ENCODE results near the gene PSMA3.
A peak's percentile ranks its signal among the peaks of the same experiment; 100 is the strongest.
"Not testable (repeated sequence)": the region's sequence is repeated elsewhere in the genome, so short reads cannot be mapped to it uniquely, and the experiment has no call there.

The PSMA3 gene

GRCh38 chr14:58244556-58245387 lies at the start of gene PSMA3:
Gene PSMA3, plus strand, starts transcription at chr14:58244843. Its CDS starts 78 bp downstream, at chr14:58244921.
- peak; percentile 98 for DNase-seq (ENCODE audit: low spot score)

GRCh38 chr14:58196198-58196597 lies 48.4 kb upstream of the PSMA3 start:
- DNase-seq (ENCODE audit: low spot score): no peak

GRCh38 chr14:58198086-58198485 lies 46.6 kb upstream of the PSMA3 start:
- peak; percentile 40 for DNase-seq (ENCODE audit: low spot score)

DNA sequence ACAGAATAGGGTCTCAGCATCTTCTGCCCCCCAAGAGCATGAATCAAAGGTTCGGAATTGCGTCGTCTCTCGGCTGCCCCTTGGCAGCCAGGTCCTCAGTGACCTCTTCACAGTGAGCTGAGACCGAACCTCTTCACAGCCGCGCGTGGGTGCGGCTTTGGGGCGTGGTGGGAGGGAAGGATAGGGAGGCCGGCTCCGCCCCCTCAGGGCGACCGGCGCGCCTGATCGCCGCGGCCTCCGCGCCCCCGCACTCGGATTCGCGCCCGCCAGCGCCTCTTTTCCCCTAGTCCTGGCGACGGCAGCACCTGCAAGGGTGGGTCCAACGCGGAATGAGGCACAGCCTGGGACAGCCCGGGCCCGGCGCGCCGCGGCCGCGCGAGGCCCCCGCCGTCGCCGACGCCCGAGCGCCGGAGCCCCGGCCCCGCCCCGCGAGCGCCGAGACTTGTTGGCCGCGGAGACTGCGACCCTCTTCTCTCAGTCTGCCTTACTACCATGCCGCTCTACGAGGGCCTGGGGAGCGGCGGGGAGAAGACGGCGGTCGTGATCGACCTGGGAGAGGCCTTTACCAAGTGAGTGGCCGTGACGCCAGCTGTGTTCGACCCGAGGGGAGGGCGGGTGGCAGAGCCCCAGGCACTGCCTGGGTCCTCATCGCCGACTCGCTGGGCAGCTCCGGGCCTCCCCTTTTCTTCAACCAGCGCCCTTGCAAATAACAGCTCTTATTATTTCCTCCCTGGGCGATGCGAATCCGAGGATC lies 44.7 kb upstream of the PSMA3 start, which contains the start of gene ACTR10:
ACTR10 (plus strand) TSS at position 424 of the 754 bp plus-strand sequence; CDS start at position 493, 69 bp downstream.
- DNase-seq (ENCODE audit: low spot score): peak; percentile 88

DNA sequence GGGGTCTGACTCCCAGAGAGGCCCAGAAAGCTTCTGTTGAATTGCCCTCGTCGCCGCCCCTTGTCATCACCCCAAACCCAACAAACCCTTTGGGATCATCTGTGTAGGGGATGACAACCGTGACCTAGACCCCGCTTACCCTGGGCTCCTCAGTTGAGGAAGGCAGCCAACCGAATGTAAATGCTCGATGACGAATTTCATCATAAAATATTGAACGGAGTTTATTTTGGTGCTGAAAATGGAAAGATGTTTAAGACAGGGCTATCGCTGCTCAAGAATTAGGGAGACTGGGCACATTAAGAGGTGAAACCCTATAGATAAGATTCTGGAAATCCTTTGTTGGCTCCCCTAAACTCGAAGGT lies 44.2 kb upstream of the PSMA3 start:
- no peak for DNase-seq (ENCODE audit: low spot score)

DNA sequence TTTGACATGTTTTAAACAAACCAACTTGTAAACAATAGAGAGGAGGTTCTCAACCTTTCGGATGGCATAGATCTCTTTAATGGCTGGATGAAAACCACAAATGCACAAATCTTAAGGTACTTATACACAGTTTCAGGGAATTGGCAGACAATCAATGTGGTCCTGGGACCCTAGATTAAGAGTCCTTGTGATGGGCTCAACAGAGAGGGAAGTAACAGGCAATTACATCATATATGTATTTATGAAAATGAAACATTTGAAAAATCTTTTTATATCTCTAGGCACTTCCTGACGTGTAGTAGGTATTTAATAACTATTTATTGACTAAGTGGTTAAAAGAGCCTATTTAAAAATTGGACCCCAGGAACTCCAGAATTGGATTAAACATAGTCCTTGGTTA lies 43.8 kb upstream of the PSMA3 start:
- DNase-seq (ENCODE audit: low spot score): no peak

DNA sequence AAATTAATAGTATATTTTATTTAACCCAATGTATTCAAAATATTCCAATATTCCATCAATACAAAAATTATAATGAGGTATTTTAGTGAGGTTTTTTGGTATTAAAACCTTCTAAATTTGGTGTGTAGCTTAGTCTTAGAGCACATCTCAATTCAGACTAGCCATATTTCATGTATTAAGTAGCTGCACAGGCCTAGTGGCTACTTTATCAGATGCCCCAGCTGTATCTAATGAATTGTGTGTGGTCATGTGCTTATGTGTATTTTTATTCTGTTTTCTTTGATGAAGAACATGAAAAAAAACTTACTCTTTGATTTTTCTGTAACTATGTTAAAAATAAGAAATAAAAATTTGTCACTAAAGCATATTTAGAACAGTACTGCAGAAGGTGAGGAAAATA lies 31.5 kb upstream of the PSMA3 start:
- DNase-seq (ENCODE audit: low spot score): no peak

DNA sequence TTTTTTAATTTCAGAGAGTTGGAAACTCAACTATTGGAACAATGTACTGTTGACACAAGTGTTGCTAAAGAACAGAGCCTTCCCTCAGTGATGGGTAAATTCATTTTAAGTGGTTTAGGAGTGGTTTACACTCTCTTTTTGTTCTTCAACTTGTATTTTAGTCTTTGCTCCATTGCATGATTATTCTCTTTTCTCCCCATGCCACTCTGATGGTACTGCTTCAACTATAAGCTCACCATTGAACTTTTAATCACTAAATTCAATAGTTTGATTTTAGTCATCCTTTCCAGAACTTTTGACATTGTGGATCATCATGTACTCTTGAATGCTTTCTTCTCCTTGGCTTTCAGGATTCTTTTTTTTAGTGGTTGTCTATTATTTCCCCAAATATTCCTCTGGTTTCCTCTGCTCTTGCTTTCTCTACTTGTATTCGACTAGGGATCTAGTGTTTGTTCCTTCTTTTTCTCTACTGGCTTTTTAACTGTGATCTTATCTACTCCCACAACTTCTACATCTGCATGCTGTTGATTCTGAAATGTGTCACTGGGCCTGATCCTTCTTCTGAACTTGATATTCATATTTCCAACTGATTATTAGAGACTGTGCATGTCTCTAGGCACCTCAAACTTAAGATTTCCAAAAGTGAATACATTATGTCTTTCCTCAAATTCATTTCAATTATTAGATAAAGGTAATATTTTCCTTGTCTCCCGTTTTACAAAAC lies 29.3 kb upstream of the PSMA3 start:
- DNase-seq (ENCODE audit: low spot score): no peak

GRCh38 chr14:58216544-58216943 lies 28.1 kb upstream of the PSMA3 start:
- no peak for DNase-seq (ENCODE audit: low spot score)

GRCh38 chr14:58227096-58227819 lies 17.4 kb upstream of the PSMA3 start:
- DNase-seq (ENCODE audit: low spot score): no peak

- peak; percentile 54 for DNase-seq (ENCODE audit: low spot score)
Observed at GRCh38 chr14:58238252-58239243, 6.1 kb upstream of the PSMA3 start.

- peak; percentile 90 for DNase-seq (ENCODE audit: low spot score)
Observed at GRCh38 chr14:58239244-58240195, 5.1 kb upstream of the PSMA3 start.

DNA sequence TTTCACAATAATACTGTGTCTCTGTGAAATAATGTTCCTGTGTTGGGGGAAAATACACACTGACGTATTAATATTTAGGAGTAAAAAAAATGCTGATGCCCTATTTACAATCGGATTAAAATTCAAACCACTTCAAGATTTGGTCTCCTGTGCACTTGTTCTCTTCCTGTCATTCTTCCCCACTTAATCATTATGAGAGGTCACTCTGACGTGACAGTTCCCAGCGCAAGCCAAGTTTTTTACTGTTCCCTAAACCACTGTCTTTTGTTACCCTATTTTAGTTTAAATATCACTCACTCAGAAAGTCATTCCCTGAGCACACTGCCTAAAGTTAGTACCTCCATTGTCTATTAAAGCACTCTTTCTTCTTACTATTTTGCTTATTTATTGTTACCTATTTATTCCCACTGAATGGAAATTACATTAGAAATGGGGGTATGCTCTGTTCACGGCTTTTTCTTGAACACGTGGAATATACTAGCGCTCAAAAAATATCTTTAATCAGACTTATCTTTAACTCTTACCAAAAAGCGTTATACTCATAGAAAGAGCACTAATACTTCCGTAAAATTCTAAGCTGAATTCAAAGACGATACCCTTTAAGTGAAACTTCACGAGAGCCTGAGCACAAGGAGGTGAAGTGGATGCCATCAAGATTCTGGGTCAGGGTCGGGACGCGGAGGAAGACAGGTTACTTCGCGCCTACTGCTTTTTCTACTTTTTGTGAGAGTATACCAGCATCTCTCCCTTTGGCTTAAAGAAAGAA lies 670 bp upstream of the PSMA3 start:
- no peak for DNase-seq (ENCODE audit: low spot score)

GRCh38 chr14:58245562-58245961 lies 919 bp downstream of the PSMA3 start:
- no peak for DNase-seq (ENCODE audit: low spot score)

DNA sequence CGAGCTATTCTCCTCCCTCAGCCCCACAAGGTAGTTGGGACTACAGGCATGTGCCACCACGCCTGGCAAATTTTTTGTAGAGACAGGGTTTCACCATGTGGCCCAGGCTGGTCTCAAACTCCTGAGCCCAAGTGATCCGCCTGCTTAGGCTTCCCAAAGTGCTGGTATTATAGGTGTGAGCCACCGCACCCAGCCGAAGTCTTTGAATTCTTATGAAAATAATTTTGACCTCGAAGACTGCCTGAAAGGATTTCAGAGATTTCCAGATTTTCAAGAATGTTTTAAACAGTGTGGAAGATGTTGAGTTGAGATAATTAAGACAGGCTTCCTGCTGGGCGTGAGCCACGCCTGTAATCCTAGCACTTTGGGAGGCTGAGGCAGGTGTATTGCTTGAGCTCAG lies 5.0 kb downstream of the PSMA3 start:
- no peak for DNase-seq (ENCODE audit: low spot score)

- no peak for DNase-seq (ENCODE audit: low spot score)
Observed at GRCh38 chr14:58258156-58258555, 13.5 kb downstream of the PSMA3 start.

DNA sequence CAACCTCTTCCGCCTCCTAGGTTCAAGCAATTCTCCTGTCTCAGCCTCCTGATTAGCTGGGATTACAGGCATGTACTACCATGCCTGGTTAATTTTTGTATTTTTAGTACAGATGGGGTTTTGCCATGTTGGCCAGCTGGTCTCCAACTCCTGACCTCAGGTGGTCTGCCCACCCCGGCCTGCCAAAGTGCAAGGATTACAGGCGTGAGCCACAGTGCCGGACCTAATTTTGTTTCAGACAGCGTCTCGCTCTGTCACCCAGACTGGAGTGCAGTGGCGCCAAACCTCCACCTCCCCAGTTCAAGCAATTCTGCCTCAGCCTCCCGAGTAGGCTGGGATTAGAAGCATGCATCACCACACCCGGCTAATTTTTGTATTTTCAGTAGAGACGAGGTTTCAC lies 17.4 kb downstream of the PSMA3 start:
- not testable (repeated sequence) for DNase-seq (ENCODE audit: low spot score)

DNA sequence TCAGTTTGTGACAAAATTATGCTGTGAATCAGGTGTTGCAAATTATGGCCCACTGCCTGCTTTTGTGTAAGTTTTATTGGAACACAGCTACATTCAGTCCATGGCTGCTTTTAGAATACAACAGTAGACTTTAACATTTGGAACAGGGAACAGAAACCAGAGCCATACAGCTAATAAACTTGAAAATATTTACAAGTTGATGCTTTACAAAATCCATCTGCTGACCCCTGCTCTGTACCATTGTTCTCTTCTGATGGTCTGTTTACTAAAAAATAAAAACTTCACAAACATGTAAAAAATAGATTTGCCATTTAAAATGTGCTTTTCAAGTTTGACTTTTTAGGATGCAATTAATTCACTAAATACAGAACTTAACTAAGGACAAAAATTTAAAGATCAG lies 20.8 kb downstream of the PSMA3 start:
- no peak for DNase-seq (ENCODE audit: low spot score)

GRCh38 chr14:58270628-58271027 lies 26.0 kb downstream of the PSMA3 start:
- DNase-seq (ENCODE audit: low spot score): no peak
